RPMI7951 (cell line): Measurements from ENCODE around the gene HAVCR2. TPM values are rescaled to one million over a fixed set of nuclear protein-coding genes. Genes with fewer than 3 reads are reported as not detected.

Experiments
- DNase-seq: peaks from one replicate; pipeline ENCODE4 v3.0.0-alpha.2; 2012; ENCODE audit warnings: low read depth
- total RNA-seq: library from RNA; depleted of rRNA; stranded (reverse); fragments of >200 nt; shearing (Covaris generic); gene quantifications from 2 replicates; pipeline ENCODE4 v1.2.3, GENCODE V29; 2014; rRNA removed

HAVCR2 gene
- 0.84 and 2.0 TPM in 2 replicates for total RNA-seq

GRCh38 chr5:157108976-157109375, at the start of gene HAVCR2:
TSS of gene HAVCR2 (minus strand) at chr5:157109044. CDS start at chr5:157108983, 61 bp downstream.
- DNase-seq: no peak

- no peak for DNase-seq
Measured at GRCh38 chr5:157157293-157157891, 48.5 kb upstream of the HAVCR2 start.

- DNase-seq: no peak
Measured at GRCh38 chr5:157155297-157155696, 46.5 kb upstream of the HAVCR2 start.

- DNase-seq: no peak
Measured at GRCh38 chr5:157150995-157151394, 42.2 kb upstream of the HAVCR2 start.

GRCh38 chr5:157148734-157149615, 40.1 kb upstream of the HAVCR2 start:
- DNase-seq: peak; percentile 56

- peak; percentile 48 for DNase-seq
Measured at GRCh38 chr5:157143127-157143971, 34.5 kb upstream of the HAVCR2 start.

- peak; percentile 98 for DNase-seq
Measured at GRCh38 chr5:157142317-157143126, 33.7 kb upstream of the HAVCR2 start, which contains the start of gene MED7. TSS of gene MED7 (minus strand) at chr5:157142865. CDS start at chr5:157139431, 3,434 bp downstream.

GRCh38 chr5:157137691-157138090, 28.8 kb upstream of the HAVCR2 start:
- DNase-seq: no peak

GRCh38 chr5:157132281-157132612, 23.4 kb upstream of the HAVCR2 start:
- no peak for DNase-seq

- DNase-seq: peak; percentile 78
Measured at GRCh38 chr5:157130925-157131324, 22.1 kb upstream of the HAVCR2 start.

- DNase-seq: no peak
Measured at GRCh38 chr5:157121709-157122108, 12.9 kb upstream of the HAVCR2 start.

GRCh38 chr5:157120102-157120501, 11.3 kb upstream of the HAVCR2 start:
- DNase-seq: no peak

GRCh38 chr5:157116483-157116954, 7.7 kb upstream of the HAVCR2 start:
- DNase-seq: no peak

- no peak for DNase-seq
Measured at GRCh38 chr5:157115502-157115901, 6.7 kb upstream of the HAVCR2 start.

GRCh38 chr5:157115012-157115411, 6.2 kb upstream of the HAVCR2 start:
- no peak for DNase-seq

- no peak for DNase-seq
Measured at GRCh38 chr5:157113002-157113401, 4.2 kb upstream of the HAVCR2 start.

GRCh38 chr5:157109744-157110143, 900 bp upstream of the HAVCR2 start:
- no peak for DNase-seq

- peak; percentile 41 for DNase-seq
Measured at GRCh38 chr5:157107508-157107907, 1.3 kb downstream of the HAVCR2 start.

GRCh38 chr5:157106630-157107461, 2.0 kb downstream of the HAVCR2 start:
- DNase-seq: peak; percentile 30

- peak; percentile 50 for DNase-seq
Measured at GRCh38 chr5:157100140-157100679, 8.6 kb downstream of the HAVCR2 start.
